CD4-positive, alpha-beta memory T cell (primary cell): ENCODE measurements around the gene RABGAP1. TPM values are rescaled to one million over a fixed set of nuclear protein-coding genes. Genes with fewer than 3 reads are reported as not detected.
A peak's percentile ranks its signal among the peaks of the same experiment; 100 is the strongest.

Experiments
- CTCF ChIA-PET: fragments of 350-600 bp; sonication (Branson Sonifier 250); formaldehyde crosslinking; loops from one replicate; lab custom pipeline; 2021; ENCODE audit warnings: inconsistent platforms; ENCODE audit not compliant: partially characterized antibody; lab: Charles Lee
- POLR2A ChIA-PET: fragments of 350-600 bp; sonication (Branson Sonifier 250); formaldehyde crosslinking; loops from one replicate; lab custom pipeline; 2021; ENCODE audit not compliant: partially characterized antibody; lab: Charles Lee
- DNase-seq, 5 donors: peaks; one replicate each; pipeline versions ENCODE4 v3.0.0 to v3.0.0-alpha.2; 2020 to 2022; ENCODE audit warnings: mixed read lengths in 1 of 5
- H3K27ac ChIP-seq: one replicate; pipeline ENCODE4 v1.7.0; 2013; ENCODE audit warnings: low read depth, low read length
- H3K27me3 ChIP-seq: 2 replicates; pipeline ENCODE4 v1.7.0; 2013; ENCODE audit warnings: mild to moderate bottlenecking, low read length, moderate library complexity; ENCODE audit not compliant: insufficient read depth
- H3K36me3 ChIP-seq: 2 replicates; pipeline ENCODE4 v1.7.0; 2013; ENCODE audit warnings: mild to moderate bottlenecking, low read length, moderate library complexity; ENCODE audit not compliant: insufficient read depth
- H3K4me1 ChIP-seq: 2 replicates; pipeline ENCODE4 v1.7.0; 2013; ENCODE audit warnings: mild to moderate bottlenecking, low read length, moderate library complexity; ENCODE audit not compliant: insufficient read depth
- H3K4me3 ChIP-seq, 2 donors: one replicate each; pipeline ENCODE4 v1.7.0; 2013; ENCODE audit warnings: low read length in 2 of 2, mild to moderate bottlenecking in 1 of 2
- H3K9me3 ChIP-seq, 2 donors: one replicate each; pipeline ENCODE4 v1.7.0; 2013; ENCODE audit warnings: low read length in 2 of 2, control low read depth in 1 of 2; ENCODE audit not compliant: control insufficient read depth in 1 of 2
- H3K27ac Mint-ChIP-seq, 7 donors: one replicate each; pipeline ENCODE4 v1.8.0; 2020 to 2021; ENCODE audit warnings: mixed read lengths in 7 of 7, mild to moderate bottlenecking in 6 of 7, inconsistent platforms in 3 of 7, moderate library complexity in 3 of 7
- H3K27me3 Mint-ChIP-seq, 2 donors: one replicate each; pipeline ENCODE4 v1.8.0; 2020 to 2021; ENCODE audit warnings: mixed read lengths in 2 of 2
- H3K36me3 Mint-ChIP-seq, 2 donors: one replicate each; pipeline ENCODE4 v1.8.0; 2020 to 2021; ENCODE audit warnings: mixed read lengths in 2 of 2, inconsistent platforms in 1 of 2, mild to moderate bottlenecking in 1 of 2
- H3K4me1 Mint-ChIP-seq, 4 donors: one replicate each; pipeline ENCODE4 v1.8.0; 2020 to 2021; ENCODE audit warnings: mixed read lengths in 4 of 4, mild to moderate bottlenecking in 1 of 4
- H3K4me3 Mint-ChIP-seq, 8 donors: one replicate each; pipeline ENCODE4 v1.8.0; 2020 to 2021; ENCODE audit warnings: mixed read lengths in 8 of 8, mild to moderate bottlenecking in 7 of 8, moderate library complexity in 6 of 8, inconsistent platforms in 3 of 8
- H3K9me3 Mint-ChIP-seq, 8 donors: one replicate each; pipeline ENCODE4 v1.8.0; 2020 to 2021; ENCODE audit warnings: mixed read lengths in 8 of 8, mild to moderate bottlenecking in 5 of 8, inconsistent platforms in 3 of 8, moderate library complexity in 1 of 8
- intact Hi-C: fragments of 100-400 bp; cut with micrococcal nuclease; formaldehyde crosslinking; loops from one replicate; pipeline ENCODE4 v1.15.1; 2023
- polyA plus RNA-seq, 2 donors: library from polyadenylated mRNA; unstranded; fragments of 300-500 nt; fragmentation: Illumina TruSeq; gene quantifications; one replicate each; pipeline ENCODE4 v1.2.3, GENCODE V29; 2021
- total RNA-seq, 2 experiments: library from RNA; stranded (reverse); gene quantifications; one replicate each; pipeline ENCODE4 v1.2.3, GENCODE V29; 2021

RABGAP1 gene
- total and polyA plus RNA-seq, 4 experiments from 2014 or later: 21.6 to 43.6 (median 33.7) TPM

DNA sequence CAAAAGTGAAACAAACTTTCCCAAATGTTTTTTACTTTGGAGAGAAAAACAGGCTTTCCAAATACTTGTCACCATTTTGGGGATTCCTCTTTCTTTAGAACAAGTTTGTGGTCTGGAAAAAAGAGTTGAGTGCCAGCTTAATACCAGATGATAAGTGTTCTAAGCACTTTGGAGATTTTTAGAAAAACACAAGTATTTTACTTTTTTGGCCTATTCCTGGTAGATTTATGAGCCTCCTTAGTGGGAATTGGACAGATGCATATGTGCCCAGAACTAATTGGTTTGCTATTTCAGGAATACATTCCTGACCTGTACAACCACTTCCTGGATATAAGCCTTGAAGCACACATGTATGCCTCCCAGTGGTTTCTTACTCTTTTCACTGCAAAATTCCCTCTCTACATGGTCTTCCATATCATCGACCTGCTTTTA is 133.2 kb downstream of the RABGAP1 start:
- no peaks in the 10 kb centered on the region for H3K27me3 Mint-ChIP-seq
- no peaks in the 10 kb centered on the region for H3K27me3 ChIP-seq
- CTCF ChIA-PET: interaction anchor here (1.7 kb wide), 1 partner anchor 276 kb away, joined by 5 read pairs; no protein-coding TSS in a partner anchor
- intact Hi-C loops: no loop called here
- H3K9me3 ChIP-seq: no peaks in the 10 kb centered on the region
- no peak overlapping the region for H3K4me3 Mint-ChIP-seq
- H3K4me1 Mint-ChIP-seq: peaks cover 0 to 4% (median 0%) of the 10 kb centered on the region in 4 donors
- POLR2A ChIA-PET: no interaction called here
- no peak for DNase-seq
- no peaks in the 10 kb centered on the region for H3K4me1 ChIP-seq
- no peak overlapping the region for H3K27ac ChIP-seq
- no peaks in the 10 kb centered on the region for H3K36me3 ChIP-seq
- H3K4me3 ChIP-seq: no peak overlapping the region
- peaks cover 37 to 76% of the 10 kb centered on the region in 2 donors for H3K36me3 Mint-ChIP-seq
- no peak overlapping the region for H3K27ac Mint-ChIP-seq
- H3K9me3 Mint-ChIP-seq: no peaks in the 10 kb centered on the region

DNA sequence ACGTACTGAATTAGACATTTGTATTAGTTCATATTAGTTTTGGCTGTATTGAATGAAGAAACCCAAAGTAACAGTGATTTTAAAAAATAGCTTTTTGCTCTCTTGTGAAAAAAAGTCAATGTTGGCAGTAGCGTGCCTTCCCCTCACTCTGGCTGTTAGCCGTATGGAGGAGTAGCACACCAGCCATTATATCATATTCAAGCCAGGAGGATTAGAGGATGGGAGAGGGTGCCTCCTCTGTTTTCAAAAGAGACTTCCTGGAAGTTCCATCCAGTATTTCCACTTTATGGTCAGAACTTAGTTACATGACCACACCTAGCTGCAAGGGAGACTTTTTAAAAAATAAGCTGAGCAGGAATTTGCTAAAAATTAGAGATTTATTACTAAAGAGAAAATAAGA is 133.8 kb downstream of the RABGAP1 start:
- H3K27me3 Mint-ChIP-seq: no peaks in the 10 kb centered on the region
- H3K9me3 Mint-ChIP-seq: peaks cover 0 to 2% (median 0%) of the 10 kb centered on the region in 8 donors
- Histone ChIP-seq H3K27me3 (no peaks in the 10 kb centered on the region), H3K9me3 (no peaks in the 10 kb centered on the region), H3K4me1 (no peaks in the 10 kb centered on the region), H3K36me3 (peaks cover 3% of the 10 kb centered on the region), H3K4me3 (no peak overlapping the region), H3K27ac (no peak overlapping the region)
- H3K4me3 Mint-ChIP-seq: no peak overlapping the region
- H3K27ac Mint-ChIP-seq: peak overlapping the region in 1 of 7 donors; percentile 57
- CTCF ChIA-PET: no interaction called here
- intact Hi-C loops: no loop called here
- peaks cover 0 to 4% (median 0%) of the 10 kb centered on the region in 4 donors for H3K4me1 Mint-ChIP-seq
- POLR2A ChIA-PET: no interaction called here
- no peak for DNase-seq
- peaks cover 40 to 78% of the 10 kb centered on the region in 2 donors for H3K36me3 Mint-ChIP-seq

DNA sequence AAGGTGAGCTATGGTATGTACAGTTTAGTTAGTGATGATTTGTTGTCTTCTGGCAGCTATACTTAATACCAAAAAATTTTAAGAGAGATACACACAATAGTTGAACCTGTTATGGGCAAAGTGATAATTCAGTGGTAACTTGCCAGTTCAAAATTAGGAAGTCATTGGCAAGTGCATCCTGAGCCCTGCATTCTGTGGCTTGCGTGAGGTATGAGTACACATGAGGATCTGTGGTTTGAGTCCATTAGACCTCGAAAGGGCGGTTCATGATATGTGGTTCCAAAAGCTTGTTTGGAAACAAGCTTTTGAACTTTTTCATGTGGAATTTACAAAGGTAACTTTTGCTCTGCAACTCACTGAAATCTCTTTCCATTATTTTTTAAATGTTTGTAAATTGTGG is 139.6 kb downstream of the RABGAP1 start:
- ChIA-PET POLR2A (no interaction called here), CTCF (interaction anchor here (0.9 to 3.1 kb wide), 2 partner anchors 269 kb away, joined by 4 to 35 read pairs; no protein-coding TSS in a partner anchor)
- H3K9me3 ChIP-seq: no peaks in the 10 kb centered on the region
- Mint-ChIP-seq H3K27ac (no peak overlapping the region), H3K9me3 (peaks cover 0 to 2% (median 0%) of the 10 kb centered on the region in 8 donors), H3K36me3 (peaks cover 42 to 72% of the 10 kb centered on the region in 2 donors), H3K27me3 (no peaks in the 10 kb centered on the region), H3K4me3 (no peak overlapping the region), H3K4me1 (no peaks in the 10 kb centered on the region)
- H3K27ac ChIP-seq: no peak overlapping the region
- no peaks in the 10 kb centered on the region for H3K27me3 ChIP-seq
- intact Hi-C loops: no loop called here
- DNase-seq: no peak
- no peak overlapping the region for H3K4me3 ChIP-seq
- H3K4me1 ChIP-seq: no peaks in the 10 kb centered on the region
- peaks cover 5% of the 10 kb centered on the region for H3K36me3 ChIP-seq

DNA sequence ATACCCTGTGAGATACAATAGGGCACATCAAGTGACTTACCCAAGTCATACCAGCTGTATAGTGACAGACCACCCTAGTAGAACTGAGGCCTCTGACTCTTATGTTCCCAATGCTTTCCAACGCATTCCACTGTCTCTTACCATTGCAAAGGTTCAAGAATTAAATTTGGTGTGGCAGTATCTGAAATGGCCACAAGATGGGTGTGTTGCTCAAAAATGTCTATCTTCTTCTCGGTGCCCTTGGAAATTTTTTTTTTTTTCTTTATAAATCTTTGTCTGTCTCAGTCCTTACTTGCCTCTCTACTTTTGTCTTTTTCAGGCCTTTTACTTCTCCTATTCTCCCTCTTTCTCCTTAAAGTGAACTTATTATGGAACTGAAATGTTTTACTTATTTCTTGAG is 141.0 kb downstream of the RABGAP1 start:
- no peak overlapping the region for H3K4me3 Mint-ChIP-seq
- H3K27ac Mint-ChIP-seq: peak overlapping the region in 2 of 7 donors; percentile 16 to 62
- DNase-seq: peak in 4 of 5 donors; percentile 8 to 24 (median 20)
- Histone ChIP-seq H3K9me3 (no peaks in the 10 kb centered on the region), H3K4me1 (no peaks in the 10 kb centered on the region), H3K27me3 (no peaks in the 10 kb centered on the region), H3K4me3 (no peak overlapping the region), H3K36me3 (peaks cover 5% of the 10 kb centered on the region), H3K27ac (no peak overlapping the region)
- no peaks in the 10 kb centered on the region for H3K27me3 Mint-ChIP-seq
- H3K4me1 Mint-ChIP-seq: no peaks in the 10 kb centered on the region
- ChIA-PET CTCF (interaction anchor here (0.9 to 3.1 kb wide), 3 partner anchors 11 to 268 kb away, joined by 3 to 35 read pairs (median 6); no protein-coding TSS in a partner anchor), POLR2A (no interaction called here)
- peaks cover 40 to 68% of the 10 kb centered on the region in 2 donors for H3K36me3 Mint-ChIP-seq
- peaks cover 0 to 2% (median 0%) of the 10 kb centered on the region in 8 donors for H3K9me3 Mint-ChIP-seq
- intact Hi-C loops: loop anchor here (1.0 kb wide), 1 partner anchor 268 kb away; no protein-coding TSS in a partner anchor

DNA sequence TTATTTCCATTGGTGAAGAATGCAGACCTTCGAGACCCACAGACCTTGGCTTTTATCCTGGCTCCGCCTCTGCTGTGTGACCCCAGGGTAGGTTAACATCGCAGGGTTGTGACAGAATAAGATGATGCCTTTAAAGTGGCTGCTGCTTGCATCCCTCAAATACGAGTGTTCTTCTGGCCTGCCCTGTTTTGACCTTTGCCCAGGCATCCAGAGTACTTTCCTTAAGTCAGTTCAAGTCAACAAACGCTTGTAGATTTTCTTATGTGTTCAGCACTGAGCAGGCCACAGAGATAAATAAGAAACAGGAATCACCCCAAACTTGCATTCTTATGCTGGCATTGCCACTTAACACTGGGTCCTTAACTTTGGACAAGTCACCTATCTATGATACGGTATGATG is 142.9 kb downstream of the RABGAP1 start:
- Mint-ChIP-seq H3K9me3 (peaks cover 0 to 2% (median 0%) of the 10 kb centered on the region in 8 donors), H3K27ac (peak overlapping the region in 2 of 7 donors; percentile 48 to 66), H3K36me3 (peaks cover 38 to 64% of the 10 kb centered on the region in 2 donors), H3K27me3 (no peaks in the 10 kb centered on the region), H3K4me3 (no peak overlapping the region), H3K4me1 (no peaks in the 10 kb centered on the region)
- ChIA-PET POLR2A (no interaction called here), CTCF (interaction anchor here (0.8 to 3.1 kb wide), 3 partner anchors 11 to 267 kb away, joined by 3 to 35 read pairs (median 11); no protein-coding TSS in a partner anchor)
- no peaks in the 10 kb centered on the region for H3K9me3 ChIP-seq
- intact Hi-C loops: no loop called here
- H3K4me1 ChIP-seq: no peaks in the 10 kb centered on the region
- H3K4me3 ChIP-seq: no peak overlapping the region
- H3K27me3 ChIP-seq: no peaks in the 10 kb centered on the region
- DNase-seq: no peak
- H3K36me3 ChIP-seq: peaks cover 5% of the 10 kb centered on the region
- no peak overlapping the region for H3K27ac ChIP-seq

GRCh38 chr9:123084256-123084655 is 143.4 kb downstream of the RABGAP1 start:
- H3K27me3 Mint-ChIP-seq: no peaks in the 10 kb centered on the region
- peak overlapping the region in 3 of 7 donors; percentile 5 to 66 (median 37) for H3K27ac Mint-ChIP-seq
- no peak for DNase-seq
- no peak overlapping the region for H3K4me3 Mint-ChIP-seq
- H3K36me3 ChIP-seq: peaks cover 5% of the 10 kb centered on the region
- H3K4me3 ChIP-seq: no peak overlapping the region
- intact Hi-C loops: no loop called here
- H3K4me1 ChIP-seq: no peaks in the 10 kb centered on the region
- H3K4me1 Mint-ChIP-seq: no peaks in the 10 kb centered on the region
- H3K36me3 Mint-ChIP-seq: peaks cover 38 to 67% of the 10 kb centered on the region in 2 donors
- H3K27me3 ChIP-seq: no peaks in the 10 kb centered on the region
- H3K27ac ChIP-seq: no peak overlapping the region
- ChIA-PET CTCF (interaction anchor here (0.8 to 2.6 kb wide), 2 partner anchors 11 to 266 kb away, joined by 3 to 11 read pairs; no protein-coding TSS in a partner anchor), POLR2A (no interaction called here)
- H3K9me3 ChIP-seq: no peaks in the 10 kb centered on the region
- peaks cover 0 to 2% (median 0%) of the 10 kb centered on the region in 8 donors for H3K9me3 Mint-ChIP-seq

GRCh38 chr9:123085916-123086315 is 145.1 kb downstream of the RABGAP1 start:
- Histone ChIP-seq H3K36me3 (peaks cover 4% of the 10 kb centered on the region), H3K9me3 (no peaks in the 10 kb centered on the region), H3K27ac (no peak overlapping the region), H3K4me3 (no peak overlapping the region), H3K4me1 (no peaks in the 10 kb centered on the region), H3K27me3 (no peaks in the 10 kb centered on the region)
- Mint-ChIP-seq H3K9me3 (no peaks in the 10 kb centered on the region), H3K27ac (peak overlapping the region in 2 of 7 donors; percentile 18 to 66), H3K4me3 (no peak overlapping the region), H3K36me3 (peaks cover 32 to 72% of the 10 kb centered on the region in 2 donors), H3K27me3 (no peaks in the 10 kb centered on the region), H3K4me1 (no peaks in the 10 kb centered on the region)
- POLR2A ChIA-PET: no interaction called here
- CTCF ChIA-PET: interaction anchor here (2.6 kb wide), 1 partner anchor 264 kb away, joined by 11 read pairs; no protein-coding TSS in a partner anchor
- DNase-seq: no peak
- intact Hi-C loops: no loop called here
